Measurements from ENCODE around the gene TAB2. TPM values are rescaled to one million over a fixed set of nuclear protein-coding genes. Genes with fewer than 3 reads are reported as not detected.

The TAB2 gene
- total and polyA plus RNA-seq, 2 experiments from 2014 or later = 19.8 to 59.2 TPM

DNA sequence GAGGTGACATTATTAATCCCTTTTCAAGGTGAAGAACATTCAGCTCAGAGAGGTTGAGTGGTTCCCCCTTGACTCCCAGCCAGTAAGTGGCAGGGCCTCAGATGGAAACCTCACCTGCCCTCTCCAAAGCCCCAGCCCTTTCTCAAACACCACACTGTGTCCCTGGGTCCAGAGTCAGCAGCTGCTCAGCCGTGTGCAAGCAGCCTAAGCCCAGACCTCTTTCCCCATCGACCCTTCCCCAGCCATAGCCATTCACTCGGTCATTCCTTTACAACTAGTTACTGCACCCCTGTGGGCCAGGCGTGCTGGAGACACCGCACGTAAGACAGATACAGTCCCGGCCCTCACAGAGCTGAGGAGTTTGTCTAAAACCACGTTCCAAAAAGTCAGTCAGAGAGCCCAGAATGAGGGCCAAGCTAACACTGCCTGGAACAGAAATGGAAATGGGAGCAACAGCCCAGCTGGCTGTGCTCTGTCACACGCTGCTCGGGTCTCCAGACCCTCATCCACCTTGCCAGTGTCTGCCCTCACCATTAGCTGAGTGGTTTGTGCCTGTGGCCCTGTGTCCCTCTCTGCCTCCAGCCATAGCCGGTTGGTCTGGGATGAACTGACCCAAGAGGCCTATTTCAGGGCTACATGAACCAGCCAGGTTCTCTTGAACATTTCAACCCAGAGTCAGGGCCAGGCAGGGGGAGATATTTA, 137.7 kb downstream of the TAB2 start:
- Histone ChIP-seq H3F3A (replicated peaks; ENCODE audit: low read depth) (no peaks in the 10 kb centered on the region), H3K27me3 (ENCODE audit: insufficient read depth) (peaks cover 37% of the 10 kb centered on the region), H3K4me3 (no peak overlapping the region), H3K79me2 (replicated peaks; ENCODE audit: insufficient read depth) (no peaks in the 10 kb centered on the region), H3K4me1 (ENCODE audit: insufficient read depth) (no peaks in the 10 kb centered on the region), H3K27ac (ENCODE audit: low read depth) (no peak overlapping the region), H3K4me2 (no peak overlapping the region), H3K9me2 (ENCODE audit: insufficient read depth) (no peaks in the 10 kb centered on the region), H2AFZ (no peak overlapping the region), H3K36me3 (ENCODE audit: insufficient read depth) (no peaks in the 10 kb centered on the region), H4K20me1 (replicated peaks; ENCODE audit: insufficient read depth) (no peaks in the 10 kb centered on the region)
- H3K27ac Mint-ChIP-seq = no peak overlapping the region
- H3K4me1 Mint-ChIP-seq = no peaks in the 10 kb centered on the region
- H3K36me3 Mint-ChIP-seq (ENCODE audit: low read depth) = no peaks in the 10 kb centered on the region
- no peaks in the 10 kb centered on the region for H3K9me3 Mint-ChIP-seq
- H3K27me3 Mint-ChIP-seq (ENCODE audit: insufficient read depth, low read depth, poor library complexity) = peaks cover 17% of the 10 kb centered on the region
- DNase-seq (ENCODE audit: low spot score) (no peak), ATAC-seq (no peak)
- H3K4me3 Mint-ChIP-seq = no peak overlapping the region
- TF ChIP-seq CREB1 (CRISPR knock-in tag; IDR thresholded peaks at IDR 0.05; ENCODE audit: low read depth) (no peak), EZH2phosphoT487 (IDR thresholded peaks at IDR 0.05; ENCODE audit: unreplicated experiment) (no peak), EZH2 (IDR thresholded peaks at IDR 0.05; ENCODE audit: low read depth, unreplicated experiment) (no peak), JUNB (IDR thresholded peaks at IDR 0.05; ENCODE audit: unreplicated experiment) (no peak), POLR2AphosphoS5 (IDR thresholded peaks at IDR 0.05; ENCODE audit: low read depth) (no peak), ZNF331 (CRISPR knock-in tag; IDR thresholded peaks at IDR 0.05; ENCODE audit: low read depth) (no peak), ZNF114 (CRISPR knock-in tag; IDR thresholded peaks at IDR 0.05) (no peak), NANOG (IDR thresholded peaks at IDR 0.05; ENCODE audit: borderline replicate concordance) (no peak), STAT1 (IDR thresholded peaks at IDR 0.05; ENCODE audit: unreplicated experiment) (no peak)
- TF ChIP-seq, protein P1, sequence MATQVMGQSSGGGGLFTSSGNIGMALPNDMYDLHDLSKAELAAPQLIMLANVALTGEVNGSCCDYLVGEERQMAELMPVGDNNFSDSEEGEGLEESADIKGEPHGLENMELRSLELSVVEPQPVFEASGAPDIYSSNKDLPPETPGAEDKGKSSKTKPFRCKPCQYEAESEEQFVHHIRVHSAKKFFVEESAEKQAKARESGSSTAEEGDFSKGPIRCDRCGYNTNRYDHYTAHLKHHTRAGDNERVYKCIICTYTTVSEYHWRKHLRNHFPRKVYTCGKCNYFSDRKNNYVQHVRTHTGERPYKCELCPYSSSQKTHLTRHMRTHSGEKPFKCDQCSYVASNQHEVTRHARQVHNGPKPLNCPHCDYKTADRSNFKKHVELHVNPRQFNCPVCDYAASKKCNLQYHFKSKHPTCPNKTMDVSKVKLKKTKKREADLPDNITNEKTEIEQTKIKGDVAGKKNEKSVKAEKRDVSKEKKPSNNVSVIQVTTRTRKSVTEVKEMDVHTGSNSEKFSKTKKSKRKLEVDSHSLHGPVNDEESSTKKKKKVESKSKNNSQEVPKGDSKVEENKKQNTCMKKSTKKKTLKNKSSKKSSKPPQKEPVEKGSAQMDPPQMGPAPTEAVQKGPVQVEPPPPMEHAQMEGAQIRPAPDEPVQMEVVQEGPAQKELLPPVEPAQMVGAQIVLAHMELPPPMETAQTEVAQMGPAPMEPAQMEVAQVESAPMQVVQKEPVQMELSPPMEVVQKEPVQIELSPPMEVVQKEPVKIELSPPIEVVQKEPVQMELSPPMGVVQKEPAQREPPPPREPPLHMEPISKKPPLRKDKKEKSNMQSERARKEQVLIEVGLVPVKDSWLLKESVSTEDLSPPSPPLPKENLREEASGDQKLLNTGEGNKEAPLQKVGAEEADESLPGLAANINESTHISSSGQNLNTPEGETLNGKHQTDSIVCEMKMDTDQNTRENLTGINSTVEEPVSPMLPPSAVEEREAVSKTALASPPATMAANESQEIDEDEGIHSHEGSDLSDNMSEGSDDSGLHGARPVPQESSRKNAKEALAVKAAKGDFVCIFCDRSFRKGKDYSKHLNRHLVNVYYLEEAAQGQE (IDR thresholded peaks at IDR 0.05; ENCODE audit: unreplicated experiment) = no peak
- TF ChIP-seq, protein P2, sequence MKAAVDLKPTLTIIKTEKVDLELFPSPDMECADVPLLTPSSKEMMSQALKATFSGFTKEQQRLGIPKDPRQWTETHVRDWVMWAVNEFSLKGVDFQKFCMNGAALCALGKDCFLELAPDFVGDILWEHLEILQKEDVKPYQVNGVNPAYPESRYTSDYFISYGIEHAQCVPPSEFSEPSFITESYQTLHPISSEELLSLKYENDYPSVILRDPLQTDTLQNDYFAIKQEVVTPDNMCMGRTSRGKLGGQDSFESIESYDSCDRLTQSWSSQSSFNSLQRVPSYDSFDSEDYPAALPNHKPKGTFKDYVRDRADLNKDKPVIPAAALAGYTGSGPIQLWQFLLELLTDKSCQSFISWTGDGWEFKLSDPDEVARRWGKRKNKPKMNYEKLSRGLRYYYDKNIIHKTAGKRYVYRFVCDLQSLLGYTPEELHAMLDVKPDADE (IDR thresholded peaks at IDR 0.05) = no peak
- TF ChIP-seq, protein P3, sequence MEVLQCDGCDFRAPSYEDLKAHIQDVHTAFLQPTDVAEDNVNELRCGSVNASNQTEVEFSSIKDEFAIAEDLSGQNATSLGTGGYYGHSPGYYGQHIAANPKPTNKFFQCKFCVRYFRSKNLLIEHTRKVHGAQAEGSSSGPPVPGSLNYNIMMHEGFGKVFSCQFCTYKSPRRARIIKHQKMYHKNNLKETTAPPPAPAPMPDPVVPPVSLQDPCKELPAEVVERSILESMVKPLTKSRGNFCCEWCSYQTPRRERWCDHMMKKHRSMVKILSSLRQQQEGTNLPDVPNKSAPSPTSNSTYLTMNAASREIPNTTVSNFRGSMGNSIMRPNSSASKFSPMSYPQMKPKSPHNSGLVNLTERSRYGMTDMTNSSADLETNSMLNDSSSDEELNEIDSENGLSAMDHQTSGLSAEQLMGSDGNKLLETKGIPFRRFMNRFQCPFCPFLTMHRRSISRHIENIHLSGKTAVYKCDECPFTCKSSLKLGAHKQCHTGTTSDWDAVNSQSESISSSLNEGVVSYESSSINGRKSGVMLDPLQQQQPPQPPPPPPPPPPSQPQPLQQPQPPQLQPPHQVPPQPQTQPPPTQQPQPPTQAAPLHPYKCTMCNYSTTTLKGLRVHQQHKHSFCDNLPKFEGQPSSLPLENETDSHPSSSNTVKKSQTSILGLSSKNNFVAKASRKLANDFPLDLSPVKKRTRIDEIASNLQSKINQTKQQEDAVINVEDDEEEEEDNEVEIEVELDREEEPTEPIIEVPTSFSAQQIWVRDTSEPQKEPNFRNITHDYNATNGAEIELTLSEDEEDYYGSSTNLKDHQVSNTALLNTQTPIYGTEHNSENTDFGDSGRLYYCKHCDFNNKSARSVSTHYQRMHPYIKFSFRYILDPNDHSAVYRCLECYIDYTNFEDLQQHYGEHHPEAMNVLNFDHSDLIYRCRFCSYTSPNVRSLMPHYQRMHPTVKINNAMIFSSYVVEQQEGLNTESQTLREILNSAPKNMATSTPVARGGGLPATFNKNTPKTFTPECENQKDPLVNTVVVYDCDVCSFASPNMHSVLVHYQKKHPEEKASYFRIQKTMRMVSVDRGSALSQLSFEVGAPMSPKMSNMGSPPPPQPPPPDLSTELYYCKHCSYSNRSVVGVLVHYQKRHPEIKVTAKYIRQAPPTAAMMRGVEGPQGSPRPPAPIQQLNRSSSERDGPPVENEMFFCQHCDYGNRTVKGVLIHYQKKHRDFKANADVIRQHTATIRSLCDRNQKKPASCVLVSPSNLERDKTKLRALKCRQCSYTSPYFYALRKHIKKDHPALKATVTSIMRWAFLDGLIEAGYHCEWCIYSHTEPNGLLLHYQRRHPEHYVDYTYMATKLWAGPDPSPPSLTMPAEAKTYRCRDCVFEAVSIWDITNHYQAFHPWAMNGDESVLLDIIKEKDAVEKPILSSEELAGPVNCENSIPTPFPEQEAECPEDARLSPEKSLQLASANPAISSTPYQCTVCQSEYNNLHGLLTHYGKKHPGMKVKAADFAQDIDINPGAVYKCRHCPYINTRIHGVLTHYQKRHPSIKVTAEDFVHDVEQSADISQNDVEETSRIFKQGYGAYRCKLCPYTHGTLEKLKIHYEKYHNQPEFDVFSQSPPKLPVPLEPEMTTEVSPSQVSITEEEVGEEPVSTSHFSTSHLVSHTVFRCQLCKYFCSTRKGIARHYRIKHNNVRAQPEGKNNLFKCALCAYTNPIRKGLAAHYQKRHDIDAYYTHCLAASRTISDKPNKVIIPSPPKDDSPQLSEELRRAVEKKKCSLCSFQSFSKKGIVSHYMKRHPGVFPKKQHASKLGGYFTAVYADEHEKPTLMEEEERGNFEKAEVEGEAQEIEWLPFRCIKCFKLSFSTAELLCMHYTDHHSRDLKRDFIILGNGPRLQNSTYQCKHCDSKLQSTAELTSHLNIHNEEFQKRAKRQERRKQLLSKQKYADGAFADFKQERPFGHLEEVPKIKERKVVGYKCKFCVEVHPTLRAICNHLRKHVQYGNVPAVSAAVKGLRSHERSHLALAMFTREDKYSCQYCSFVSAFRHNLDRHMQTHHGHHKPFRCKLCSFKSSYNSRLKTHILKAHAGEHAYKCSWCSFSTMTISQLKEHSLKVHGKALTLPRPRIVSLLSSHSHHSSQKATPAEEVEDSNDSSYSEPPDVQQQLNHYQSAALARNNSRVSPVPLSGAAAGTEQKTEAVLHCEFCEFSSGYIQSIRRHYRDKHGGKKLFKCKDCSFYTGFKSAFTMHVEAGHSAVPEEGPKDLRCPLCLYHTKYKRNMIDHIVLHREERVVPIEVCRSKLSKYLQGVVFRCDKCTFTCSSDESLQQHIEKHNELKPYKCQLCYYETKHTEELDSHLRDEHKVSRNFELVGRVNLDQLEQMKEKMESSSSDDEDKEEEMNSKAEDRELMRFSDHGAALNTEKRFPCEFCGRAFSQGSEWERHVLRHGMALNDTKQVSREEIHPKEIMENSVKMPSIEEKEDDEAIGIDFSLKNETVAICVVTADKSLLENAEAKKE (CRISPR knock-in tag; IDR thresholded peaks at IDR 0.05) = no peak
- TF ChIP-seq, protein P4, sequence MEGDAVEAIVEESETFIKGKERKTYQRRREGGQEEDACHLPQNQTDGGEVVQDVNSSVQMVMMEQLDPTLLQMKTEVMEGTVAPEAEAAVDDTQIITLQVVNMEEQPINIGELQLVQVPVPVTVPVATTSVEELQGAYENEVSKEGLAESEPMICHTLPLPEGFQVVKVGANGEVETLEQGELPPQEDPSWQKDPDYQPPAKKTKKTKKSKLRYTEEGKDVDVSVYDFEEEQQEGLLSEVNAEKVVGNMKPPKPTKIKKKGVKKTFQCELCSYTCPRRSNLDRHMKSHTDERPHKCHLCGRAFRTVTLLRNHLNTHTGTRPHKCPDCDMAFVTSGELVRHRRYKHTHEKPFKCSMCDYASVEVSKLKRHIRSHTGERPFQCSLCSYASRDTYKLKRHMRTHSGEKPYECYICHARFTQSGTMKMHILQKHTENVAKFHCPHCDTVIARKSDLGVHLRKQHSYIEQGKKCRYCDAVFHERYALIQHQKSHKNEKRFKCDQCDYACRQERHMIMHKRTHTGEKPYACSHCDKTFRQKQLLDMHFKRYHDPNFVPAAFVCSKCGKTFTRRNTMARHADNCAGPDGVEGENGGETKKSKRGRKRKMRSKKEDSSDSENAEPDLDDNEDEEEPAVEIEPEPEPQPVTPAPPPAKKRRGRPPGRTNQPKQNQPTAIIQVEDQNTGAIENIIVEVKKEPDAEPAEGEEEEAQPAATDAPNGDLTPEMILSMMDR (conservative IDR thresholded peaks at IDR 0.05; ENCODE audit: low read depth in 2 of 2) = no peak
